Stomach (tissue), 9 donors: ENCODE data around the gene IQCN. TPM values are rescaled to one million over a fixed set of nuclear protein-coding genes. Genes with fewer than 3 reads are reported as not detected.

Experiments used
- DNase-seq, 2 donors: peaks; one replicate each; pipeline versions ENCODE4 v3.0.0 to v3.0.0-alpha.2; 2013 to 2019
- H3K27ac ChIP-seq, 5 donors: fragments of 200-600 bp in 4 of 5; sonication (generic) in 4 of 5; one replicate each; pipeline ENCODE4 v1.5.1; 2013 to 2019; ENCODE audit warnings: mild to moderate bottlenecking in 1 of 5, moderate library complexity in 1 of 5
- H3K27me3 ChIP-seq, 3 donors: fragments of 200-600 bp; sonication (generic); one replicate each; pipeline ENCODE4 v1.5.1; 2017 to 2019; ENCODE audit warnings: mixed run types in 1 of 3
- H3K36me3 ChIP-seq, 4 donors: fragments of 200-600 bp; sonication (generic); 1 replicate in 3 of 4; 2 replicates in 1 of 4; pipeline ENCODE4 v1.5.1; 2016 to 2019
- H3K4me1 ChIP-seq, 4 donors: fragments of 200-600 bp; sonication (generic); one replicate each; pipeline ENCODE4 v1.5.1; 2016 to 2019
- H3K4me3 ChIP-seq, 4 donors: fragments of 200-600 bp; sonication (generic) in 3 of 4; one replicate each; pipeline ENCODE4 v1.5.1; 2016 to 2019; ENCODE audit warnings: mild to moderate bottlenecking in 1 of 4
- H3K9me3 ChIP-seq, 4 donors: fragments of 200-600 bp; sonication (generic); one replicate each; pipeline ENCODE4 v1.5.1; 2016 to 2019
- EP300 ChIP-seq: sonication (generic); formaldehyde crosslinking; IDR thresholded peaks from one replicate; pipeline ENCODE4 v1.6.1; 2017; ENCODE audit warnings: antibody characterized with exemption
- POLR2A ChIP-seq, 4 donors: fragments of 450-650 bp; IDR thresholded peaks; one replicate each; pipeline ENCODE4 v1.6.1; 2016; ENCODE audit warnings: antibody characterized with exemption in 4 of 4, control low read depth in 2 of 4, mild to moderate bottlenecking in 1 of 4, moderate library complexity in 1 of 4
- POLR2AphosphoS5 ChIP-seq, 3 donors: sonication (generic); formaldehyde crosslinking; IDR thresholded peaks; one replicate each; pipeline ENCODE4 v1.6.1; 2016; ENCODE audit warnings: antibody characterized with exemption in 3 of 3
- WGBS, 5 donors: extraction: QIAGEN DNeasy Blood & Tissue Kit in 3 of 5; methylation state at CpG; one replicate each; pipeline versions ENCODE4 v1.1.5 to v1.1.7; 2013 to 2018; 5-methylcytosine and 5-hydroxymethylcytosine counted together
- intact Hi-C: fragments of 100-400 bp; cut with DNase I; formaldehyde crosslinking; loops from one replicate; pipeline ENCODE4 v1.15.1; 2023; ENCODE audit warnings: low total_unique reads
- polyA plus RNA-seq, 3 donors: library from polyadenylated mRNA; stranded (reverse); fragments of 200-250 nt; gene quantifications; one replicate each; pipeline ENCODE4 v1.2.3, GENCODE V29; 2013
- total RNA-seq, 5 donors: library from RNA; depleted of rRNA; stranded (reverse); fragments of >200 nt; gene quantifications; one replicate each; pipeline versions ENCODE4 v1.1.0 to v1.2.3, GENCODE V29; 2014 to 2016
- TF ChIP-seq, protein P1 (sequence below), 7 experiments: fragments of 450-650 bp in 4 of 7; fragments of 200-600 bp in 3 of 7; sonication (generic) in 3 of 7; IDR thresholded peaks; one replicate each; pipeline ENCODE4 v1.5.1; 2016 to 2019; ENCODE audit warnings: antibody characterized with exemption in 7 of 7, control low read depth in 2 of 7, mild to moderate bottlenecking in 1 of 7
- donor health status: healthy with polysubstance abuse.
- donor health status: Bipolar disorder and iron deficiency.
- donor health status: healthy.

IQCN gene
- total and polyA plus RNA-seq, 8 donors = 1.4 to 35.7 (median 2.7) TPM; not detected in 1

GRCh38 chr19:18297308-18297707 is 23.1 kb upstream of the IQCN start:
- Histone ChIP-seq H3K4me1 (peaks cover 22 to 44% (median 32%) of the 10 kb centered on the region in 4 donors), H3K36me3 (no peaks in the 10 kb centered on the region), H3K27ac (peak overlapping the region in 2 of 5 donors; percentile 14 to 61), H3K27me3 (no peaks in the 10 kb centered on the region), H3K4me3 (no peak overlapping the region), H3K9me3 (no peaks in the 10 kb centered on the region)
- WGBS, 5 donors = 41 to 66% (median 61%) methylated on average over 4 of the region's 4 CpGs
- TF ChIP-seq POLR2AphosphoS5 (IDR thresholded peaks at IDR 0.05) (peak in 1 of 3 donors; percentile 8), POLR2A (IDR thresholded peaks at IDR 0.05) (no peak)
- TF ChIP-seq, protein P1, sequence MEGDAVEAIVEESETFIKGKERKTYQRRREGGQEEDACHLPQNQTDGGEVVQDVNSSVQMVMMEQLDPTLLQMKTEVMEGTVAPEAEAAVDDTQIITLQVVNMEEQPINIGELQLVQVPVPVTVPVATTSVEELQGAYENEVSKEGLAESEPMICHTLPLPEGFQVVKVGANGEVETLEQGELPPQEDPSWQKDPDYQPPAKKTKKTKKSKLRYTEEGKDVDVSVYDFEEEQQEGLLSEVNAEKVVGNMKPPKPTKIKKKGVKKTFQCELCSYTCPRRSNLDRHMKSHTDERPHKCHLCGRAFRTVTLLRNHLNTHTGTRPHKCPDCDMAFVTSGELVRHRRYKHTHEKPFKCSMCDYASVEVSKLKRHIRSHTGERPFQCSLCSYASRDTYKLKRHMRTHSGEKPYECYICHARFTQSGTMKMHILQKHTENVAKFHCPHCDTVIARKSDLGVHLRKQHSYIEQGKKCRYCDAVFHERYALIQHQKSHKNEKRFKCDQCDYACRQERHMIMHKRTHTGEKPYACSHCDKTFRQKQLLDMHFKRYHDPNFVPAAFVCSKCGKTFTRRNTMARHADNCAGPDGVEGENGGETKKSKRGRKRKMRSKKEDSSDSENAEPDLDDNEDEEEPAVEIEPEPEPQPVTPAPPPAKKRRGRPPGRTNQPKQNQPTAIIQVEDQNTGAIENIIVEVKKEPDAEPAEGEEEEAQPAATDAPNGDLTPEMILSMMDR (IDR thresholded peaks at IDR 0.05) = no peak
- intact Hi-C loops = no loop called here
- no peak for DNase-seq

GRCh38 chr19:18295034-18295451 is 20.8 kb upstream of the IQCN start:
- no peaks in the 10 kb centered on the region for H3K36me3 ChIP-seq
- peaks cover 20 to 38% (median 31%) of the 10 kb centered on the region in 4 donors for H3K4me1 ChIP-seq
- peak overlapping the region in 3 of 5 donors; percentile 96 to 100 (median 99) for H3K27ac ChIP-seq
- H3K27me3 ChIP-seq = no peaks in the 10 kb centered on the region
- no peak overlapping the region for H3K4me3 ChIP-seq
- no peak for TF ChIP-seq EP300
- intact Hi-C loops = no loop called here
- no peak for DNase-seq
- H3K9me3 ChIP-seq = no peaks in the 10 kb centered on the region
- WGBS, 5 donors = 68 to 97% (median 95%) methylated on average over 4 of the region's 4 CpGs

GRCh38 chr19:18294467-18294864 is 20.2 kb upstream of the IQCN start:
- Histone ChIP-seq H3K4me1 (peaks cover 24 to 41% (median 31%) of the 10 kb centered on the region in 4 donors), H3K4me3 (no peak overlapping the region), H3K27me3 (no peaks in the 10 kb centered on the region), H3K27ac (peak overlapping the region in 4 of 5 donors; percentile 94 to 100 (median 98)), H3K36me3 (no peaks in the 10 kb centered on the region), H3K9me3 (no peaks in the 10 kb centered on the region)
- DNase-seq = peak; percentile 66 to 87
- WGBS, 5 donors = 33 to 48% (median 42%) methylated on average over 8 to 9 of the region's 9 CpGs; no CpG with 5 or more reads in 1 of the 5 donors
- intact Hi-C loops = no loop called here
- TF ChIP-seq EP300 (no peak), POLR2A (IDR thresholded peaks at IDR 0.05) (no peak), POLR2AphosphoS5 (IDR thresholded peaks at IDR 0.05) (no peak)
- TF ChIP-seq, protein P1 (IDR thresholded peaks at IDR 0.05) = no peak

- DNase-seq = no peak
- Histone ChIP-seq H3K27ac (peak overlapping the region; percentile 94 to 100 (median 96)), H3K4me3 (peak overlapping the region in 3 of 4 donors; percentile 46 to 70 (median 58)), H3K36me3 (no peaks in the 10 kb centered on the region), H3K27me3 (no peaks in the 10 kb centered on the region), H3K9me3 (no peaks in the 10 kb centered on the region), H3K4me1 (peaks cover 24 to 41% (median 31%) of the 10 kb centered on the region in 4 donors)
- intact Hi-C loops = no loop called here
- 56 to 64% (median 62%) methylated on average over 18 of the region's 18 CpGs for WGBS, 5 donors
- no peak for TF ChIP-seq POLR2AphosphoS5 (IDR thresholded peaks at IDR 0.05)
- TF ChIP-seq, protein P1 (IDR thresholded peaks at IDR 0.05) = no peak
- TF ChIP-seq POLR2A (IDR thresholded peaks at IDR 0.05) = no peak
- TF ChIP-seq EP300 = no peak
Measured at GRCh38 chr19:18293642-18294466, 19.6 kb upstream of the IQCN start.
